Right lobe of liver (tissue), 4 donors: ENCODE results near the gene FBXL5.

ENCODE experiments used
- POLR2A ChIP-seq: fragments of 450-650 bp; IDR thresholded peaks from one replicate; pipeline ENCODE4 v1.6.1; 2017; ENCODE audit warnings: antibody characterized with exemption, mild to moderate bottlenecking
- TF ChIP-seq, protein P1 (sequence below), 4 donors: fragments of 200-600 bp in 3 of 4; fragments of 450-650 bp in 1 of 4; IDR thresholded peaks; one replicate each; pipeline versions ENCODE4 v1.5.1 to v1.8.0; 2016 to 2022; ENCODE audit warnings: antibody characterized with exemption in 4 of 4, mild to moderate bottlenecking in 2 of 4
- donor health status: DM: no; HTN: no; CAD: no.
- donor health status: DM: no; HTN: no; CAD: no.
- donor health status: DM: no; HTN: yes; CAD: no.

DNA sequence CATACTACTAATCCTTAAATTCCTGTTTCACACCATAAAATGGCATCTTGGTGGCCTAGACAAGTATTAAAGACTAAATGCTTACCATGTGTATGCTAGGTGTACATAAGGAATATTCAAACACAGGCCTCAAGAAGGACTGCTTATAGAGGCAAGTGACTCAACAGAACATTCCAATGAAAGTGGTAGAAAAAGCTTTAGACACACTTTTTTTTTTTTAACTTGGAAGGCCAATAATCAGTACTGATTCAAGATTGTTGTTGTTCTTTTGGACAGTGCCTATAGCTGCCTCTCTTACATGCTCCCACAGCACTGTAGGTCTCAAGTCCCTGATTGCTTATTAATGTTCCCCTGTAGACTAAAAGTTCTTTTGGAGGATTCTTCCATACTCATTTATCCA is 77.6 kb downstream of the FBXL5 start:
- TF ChIP-seq, protein P1, sequence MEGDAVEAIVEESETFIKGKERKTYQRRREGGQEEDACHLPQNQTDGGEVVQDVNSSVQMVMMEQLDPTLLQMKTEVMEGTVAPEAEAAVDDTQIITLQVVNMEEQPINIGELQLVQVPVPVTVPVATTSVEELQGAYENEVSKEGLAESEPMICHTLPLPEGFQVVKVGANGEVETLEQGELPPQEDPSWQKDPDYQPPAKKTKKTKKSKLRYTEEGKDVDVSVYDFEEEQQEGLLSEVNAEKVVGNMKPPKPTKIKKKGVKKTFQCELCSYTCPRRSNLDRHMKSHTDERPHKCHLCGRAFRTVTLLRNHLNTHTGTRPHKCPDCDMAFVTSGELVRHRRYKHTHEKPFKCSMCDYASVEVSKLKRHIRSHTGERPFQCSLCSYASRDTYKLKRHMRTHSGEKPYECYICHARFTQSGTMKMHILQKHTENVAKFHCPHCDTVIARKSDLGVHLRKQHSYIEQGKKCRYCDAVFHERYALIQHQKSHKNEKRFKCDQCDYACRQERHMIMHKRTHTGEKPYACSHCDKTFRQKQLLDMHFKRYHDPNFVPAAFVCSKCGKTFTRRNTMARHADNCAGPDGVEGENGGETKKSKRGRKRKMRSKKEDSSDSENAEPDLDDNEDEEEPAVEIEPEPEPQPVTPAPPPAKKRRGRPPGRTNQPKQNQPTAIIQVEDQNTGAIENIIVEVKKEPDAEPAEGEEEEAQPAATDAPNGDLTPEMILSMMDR (IDR thresholded peaks at IDR 0.05) = no peak
- no peak for TF ChIP-seq POLR2A
